ENCODE results near the gene CIDEA.

Gene CIDEA

GRCh38 chr18:12317664-12318333 lies 63.6 kb downstream of the CIDEA start:
- no peak for DNase-seq (ENCODE audit: low read depth in 4 of 4, low spot score in 1 of 4)

- DNase-seq (ENCODE audit: low read depth in 4 of 4, low spot score in 1 of 4) = no peak
Measured at GRCh38 chr18:12318334-12318697, 64.2 kb downstream of the CIDEA start.

DNA sequence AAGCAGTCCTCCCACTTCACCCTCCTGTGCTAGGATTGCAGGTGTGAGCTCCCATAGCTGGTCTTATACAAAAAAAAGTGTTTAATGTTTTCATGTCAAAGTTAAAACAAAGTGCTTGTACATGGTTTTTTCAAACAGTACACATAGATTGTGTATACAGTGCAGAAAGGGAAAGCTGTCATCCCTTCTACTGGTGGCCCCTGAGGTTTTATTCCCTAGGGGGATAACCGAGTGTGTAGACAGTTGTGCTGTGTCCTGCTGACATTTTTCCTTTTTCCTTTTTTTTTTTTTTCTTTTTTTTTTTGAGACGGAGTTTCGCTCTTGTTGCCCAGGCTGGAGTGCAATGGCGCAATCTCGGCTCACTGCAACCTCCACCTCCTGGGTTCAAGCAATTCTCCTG lies 64.7 kb downstream of the CIDEA start:
- DNase-seq (ENCODE audit: low read depth in 4 of 4, low spot score in 1 of 4) = no peak

DNA sequence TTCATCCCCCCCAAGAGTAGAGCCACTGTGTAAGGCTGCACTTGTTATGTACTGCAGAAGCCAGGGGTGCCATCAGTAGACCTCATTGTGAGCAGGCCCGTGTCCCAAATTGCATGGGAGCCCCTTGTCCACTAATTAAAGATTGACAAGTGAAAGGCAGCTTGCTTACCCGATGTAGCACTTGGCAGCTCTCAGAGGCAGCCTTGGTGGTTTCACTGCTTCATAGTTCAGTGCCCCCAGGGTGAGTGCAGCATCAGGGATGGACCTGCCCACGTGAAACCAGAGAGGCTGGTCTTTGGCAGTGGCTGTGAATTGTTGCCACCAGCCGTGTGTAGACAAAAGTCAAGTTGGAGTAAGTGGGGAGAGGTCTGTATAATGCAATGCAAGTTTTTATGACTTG lies 67.2 kb downstream of the CIDEA start:
- DNase-seq (ENCODE audit: low read depth in 4 of 4, low spot score in 1 of 4) = no peak

DNA sequence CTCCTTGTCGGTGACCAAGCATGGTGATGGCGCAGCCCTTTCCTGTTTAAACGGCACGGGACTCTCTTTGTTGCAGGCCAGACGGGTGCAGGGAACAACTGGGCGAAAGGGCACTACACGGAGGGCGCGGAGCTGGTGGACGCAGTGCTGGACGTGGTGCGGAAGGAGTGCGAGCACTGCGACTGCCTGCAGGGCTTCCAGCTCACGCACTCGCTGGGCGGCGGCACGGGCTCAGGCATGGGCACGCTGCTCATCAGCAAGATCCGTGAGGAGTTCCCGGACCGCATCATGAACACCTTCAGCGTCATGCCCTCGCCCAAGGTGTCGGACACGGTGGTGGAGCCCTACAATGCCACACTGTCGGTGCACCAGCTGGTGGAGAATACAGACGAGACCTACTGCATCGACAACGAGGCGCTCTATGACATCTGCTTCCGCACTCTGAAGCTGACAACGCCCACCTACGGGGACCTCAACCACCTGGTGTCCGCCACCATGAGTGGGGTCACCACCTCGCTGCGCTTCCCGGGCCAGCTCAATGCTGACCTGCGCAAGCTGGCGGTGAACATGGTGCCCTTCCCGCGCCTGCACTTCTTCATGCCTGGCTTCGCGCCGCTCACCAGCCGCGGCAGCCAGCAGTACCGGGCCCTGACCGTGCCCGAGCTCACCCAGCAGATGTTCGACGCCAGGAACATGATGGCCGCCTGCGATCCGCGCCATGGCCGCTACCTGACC lies 71.0 kb downstream of the CIDEA start:
- no peak for DNase-seq (ENCODE audit: low read depth in 4 of 4, low spot score in 1 of 4)

DNA sequence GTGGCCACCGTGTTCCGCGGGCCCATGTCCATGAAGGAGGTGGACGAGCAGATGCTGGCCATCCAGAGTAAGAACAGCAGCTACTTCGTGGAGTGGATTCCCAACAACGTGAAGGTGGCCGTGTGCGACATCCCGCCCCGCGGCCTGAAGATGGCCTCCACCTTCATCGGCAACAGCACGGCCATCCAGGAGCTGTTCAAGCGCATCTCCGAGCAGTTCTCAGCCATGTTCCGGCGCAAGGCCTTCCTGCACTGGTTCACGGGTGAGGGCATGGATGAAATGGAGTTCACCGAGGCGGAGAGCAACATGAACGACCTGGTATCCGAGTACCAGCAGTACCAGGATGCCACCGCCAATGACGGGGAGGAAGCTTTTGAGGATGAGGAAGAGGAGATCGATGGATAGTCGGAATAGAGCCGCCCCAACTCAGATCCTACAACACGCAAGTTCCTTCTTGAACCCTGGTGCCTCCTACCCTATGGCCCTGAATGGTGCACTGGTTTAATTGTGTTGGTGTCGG lies 71.6 kb downstream of the CIDEA start:
- DNase-seq (ENCODE audit: low read depth in 4 of 4, low spot score in 1 of 4) = no peak

- no peak for DNase-seq (ENCODE audit: low read depth in 4 of 4, low spot score in 1 of 4)
Measured at GRCh38 chr18:12326711-12327460, 72.7 kb downstream of the CIDEA start.
